ENCODE measurements around the gene ENO4. TPM values are rescaled to one million over a fixed set of nuclear protein-coding genes. Genes with fewer than 3 reads are reported as not detected.

Gene ENO4
- total and polyA plus RNA-seq, 2 experiments from 2014 or later = 0.44 to 0.66 TPM

DNA sequence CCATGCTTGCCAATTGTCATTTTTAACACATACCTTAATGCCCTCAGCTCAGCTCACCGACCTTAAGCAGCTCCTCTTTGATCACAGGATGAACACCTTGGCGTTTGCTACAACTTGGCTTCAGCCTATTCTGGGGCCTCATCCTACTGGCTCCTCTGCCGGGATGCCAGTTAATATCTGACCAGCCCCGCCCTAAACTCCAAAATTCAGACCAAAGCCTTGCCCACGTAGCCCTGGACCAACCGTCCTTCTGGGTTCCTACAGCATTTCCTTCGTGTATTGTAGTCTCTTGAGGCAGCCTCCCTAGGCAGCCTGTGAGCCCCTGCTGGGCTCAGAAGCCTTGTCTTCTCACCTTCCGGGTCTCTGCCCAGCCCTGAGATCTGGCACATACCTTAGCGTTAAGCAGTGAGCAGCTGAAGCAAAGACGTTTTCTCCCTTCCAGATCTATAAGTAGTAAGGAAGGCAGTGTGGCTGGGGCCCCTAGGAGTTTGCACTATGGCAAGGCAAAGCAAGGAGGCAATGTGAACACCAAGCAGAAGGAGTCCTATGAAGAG lies 836 bp downstream of the ENO4 start:
- H3K27ac ChIP-seq = peak overlapping the region; percentile 46
- TF ChIP-seq, protein P1, sequence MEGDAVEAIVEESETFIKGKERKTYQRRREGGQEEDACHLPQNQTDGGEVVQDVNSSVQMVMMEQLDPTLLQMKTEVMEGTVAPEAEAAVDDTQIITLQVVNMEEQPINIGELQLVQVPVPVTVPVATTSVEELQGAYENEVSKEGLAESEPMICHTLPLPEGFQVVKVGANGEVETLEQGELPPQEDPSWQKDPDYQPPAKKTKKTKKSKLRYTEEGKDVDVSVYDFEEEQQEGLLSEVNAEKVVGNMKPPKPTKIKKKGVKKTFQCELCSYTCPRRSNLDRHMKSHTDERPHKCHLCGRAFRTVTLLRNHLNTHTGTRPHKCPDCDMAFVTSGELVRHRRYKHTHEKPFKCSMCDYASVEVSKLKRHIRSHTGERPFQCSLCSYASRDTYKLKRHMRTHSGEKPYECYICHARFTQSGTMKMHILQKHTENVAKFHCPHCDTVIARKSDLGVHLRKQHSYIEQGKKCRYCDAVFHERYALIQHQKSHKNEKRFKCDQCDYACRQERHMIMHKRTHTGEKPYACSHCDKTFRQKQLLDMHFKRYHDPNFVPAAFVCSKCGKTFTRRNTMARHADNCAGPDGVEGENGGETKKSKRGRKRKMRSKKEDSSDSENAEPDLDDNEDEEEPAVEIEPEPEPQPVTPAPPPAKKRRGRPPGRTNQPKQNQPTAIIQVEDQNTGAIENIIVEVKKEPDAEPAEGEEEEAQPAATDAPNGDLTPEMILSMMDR (IDR thresholded peaks at IDR 0.05; ENCODE audit: low read depth, low read length) = no peak
- no peaks in the 10 kb centered on the region for H3K27me3 ChIP-seq
- H3K9me3 ChIP-seq (ENCODE audit: low read depth) = no peaks in the 10 kb centered on the region
- H3K36me3 ChIP-seq = no peaks in the 10 kb centered on the region
- H3K4me1 ChIP-seq (ENCODE audit: low read depth) = peaks cover 4% of the 10 kb centered on the region
- DNase-seq (ENCODE audit: low read depth in 1 of 2, low spot score in 1 of 2) = no peak
- peak overlapping the region; percentile 73 for H3K4me3 ChIP-seq

DNA sequence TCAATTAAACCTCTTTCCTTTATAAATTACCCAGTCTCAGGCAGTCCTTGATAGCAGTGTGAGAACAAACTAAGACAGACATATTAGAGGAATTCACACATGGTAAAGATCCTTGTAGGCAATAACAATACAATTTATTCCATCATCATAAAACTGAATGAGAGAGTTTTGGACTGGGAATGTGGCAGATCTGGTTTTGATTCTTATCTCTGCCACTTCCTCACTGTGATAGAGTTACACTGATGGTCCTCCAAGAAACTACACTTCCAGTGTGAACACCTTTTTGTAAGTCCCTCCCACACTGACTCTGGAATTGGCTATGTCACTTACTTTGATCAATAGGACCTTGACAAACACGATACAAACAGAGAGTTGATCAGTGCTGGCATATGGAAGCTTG lies 2.9 kb downstream of the ENO4 start:
- no peak for DNase-seq (ENCODE audit: low read depth in 1 of 2, low spot score in 1 of 2)
- Histone ChIP-seq H3K4me3 (no peak overlapping the region), H3K27me3 (no peaks in the 10 kb centered on the region), H3K27ac (no peak overlapping the region), H3K9me3 (ENCODE audit: low read depth) (no peaks in the 10 kb centered on the region), H3K36me3 (no peaks in the 10 kb centered on the region), H3K4me1 (ENCODE audit: low read depth) (peaks cover 4% of the 10 kb centered on the region)
- TF ChIP-seq, protein P1 (IDR thresholded peaks at IDR 0.05; ENCODE audit: low read depth, low read length) = no peak

DNA sequence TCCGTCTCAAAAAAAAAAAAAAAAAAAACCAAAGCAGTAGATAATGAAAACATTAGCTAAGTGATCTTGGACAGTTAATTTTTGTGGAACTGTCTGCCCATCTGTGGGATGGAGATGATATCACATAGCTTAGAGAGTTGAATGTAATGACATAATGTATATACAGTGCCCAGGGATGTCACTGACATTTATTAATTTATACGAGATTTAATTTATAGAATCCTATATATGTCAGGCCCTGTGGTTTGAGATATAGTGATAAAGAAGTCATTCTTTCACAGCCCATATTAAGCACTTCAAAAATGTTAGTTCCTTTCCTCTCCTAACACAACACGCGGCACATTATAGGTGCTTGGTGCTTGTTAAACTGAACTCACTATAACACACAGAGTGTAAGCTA lies 4.0 kb downstream of the ENO4 start:
- no peaks in the 10 kb centered on the region for H3K27me3 ChIP-seq
- H3K36me3 ChIP-seq = no peaks in the 10 kb centered on the region
- DNase-seq (ENCODE audit: low read depth in 1 of 2, low spot score in 1 of 2) = no peak
- TF ChIP-seq, protein P1 (IDR thresholded peaks at IDR 0.05; ENCODE audit: low read depth, low read length) = no peak
- no peaks in the 10 kb centered on the region for H3K9me3 ChIP-seq (ENCODE audit: low read depth)
- H3K4me1 ChIP-seq (ENCODE audit: low read depth) = peaks cover 4% of the 10 kb centered on the region
- no peak overlapping the region for H3K27ac ChIP-seq
- H3K4me3 ChIP-seq = no peak overlapping the region

DNA sequence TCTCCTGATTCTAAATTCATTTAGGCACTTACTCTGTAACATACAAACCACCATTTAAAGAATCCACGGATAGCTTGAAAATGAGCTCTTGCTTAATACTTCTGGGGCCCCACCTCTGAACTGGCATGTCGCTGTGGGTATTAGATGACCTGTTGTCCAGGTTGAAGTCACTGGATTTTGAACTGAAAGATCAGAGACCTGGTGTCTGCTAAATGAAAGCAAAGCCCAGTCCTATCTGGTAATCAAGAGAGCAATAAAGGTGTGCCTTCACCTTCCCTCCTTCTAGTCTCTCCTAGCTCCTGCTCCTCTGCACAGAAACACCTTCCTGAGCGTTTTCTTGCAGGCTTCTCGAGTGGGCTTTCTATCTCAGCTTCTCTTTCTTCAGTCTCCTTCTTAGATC lies 4.4 kb downstream of the ENO4 start:
- peaks cover under 1% of the 10 kb centered on the region for H3K4me1 ChIP-seq (ENCODE audit: low read depth)
- TF ChIP-seq, protein P1 (IDR thresholded peaks at IDR 0.05; ENCODE audit: low read depth, low read length) = no peak
- no peak for DNase-seq (ENCODE audit: low read depth in 1 of 2, low spot score in 1 of 2)
- no peaks in the 10 kb centered on the region for H3K9me3 ChIP-seq (ENCODE audit: low read depth)
- no peak overlapping the region for H3K27ac ChIP-seq
- H3K36me3 ChIP-seq = no peaks in the 10 kb centered on the region
- no peak overlapping the region for H3K4me3 ChIP-seq
- H3K27me3 ChIP-seq = no peaks in the 10 kb centered on the region

DNA sequence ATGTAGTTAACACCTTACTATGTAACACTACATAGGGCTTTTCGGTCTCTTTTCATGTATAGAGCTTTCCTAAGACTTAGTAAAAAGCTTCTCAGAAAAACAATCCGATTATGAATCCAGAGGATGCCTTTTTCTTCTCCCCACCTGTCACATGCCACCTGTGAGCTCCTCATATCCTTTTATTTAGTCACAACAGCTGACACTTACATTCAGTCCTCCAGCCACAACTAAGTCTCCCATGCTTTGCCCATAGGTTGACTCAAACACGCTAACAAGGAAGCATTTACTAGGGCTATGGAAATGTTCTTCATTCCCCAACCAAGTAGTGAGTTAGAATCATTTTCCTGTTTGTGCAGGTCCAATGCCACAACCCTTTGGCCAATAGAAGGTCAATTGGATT lies 7.9 kb downstream of the ENO4 start:
- TF ChIP-seq, protein P1 (IDR thresholded peaks at IDR 0.05; ENCODE audit: low read depth, low read length) = no peak
- H3K4me3 ChIP-seq = no peak overlapping the region
- no peak for DNase-seq (ENCODE audit: low read depth in 1 of 2, low spot score in 1 of 2)
- no peaks in the 10 kb centered on the region for H3K9me3 ChIP-seq (ENCODE audit: low read depth)
- no peak overlapping the region for H3K27ac ChIP-seq
- H3K36me3 ChIP-seq = no peaks in the 10 kb centered on the region
- no peaks in the 10 kb centered on the region for H3K27me3 ChIP-seq
- H3K4me1 ChIP-seq (ENCODE audit: low read depth) = no peaks in the 10 kb centered on the region
